GM12878 (cell line): ENCODE data around the gene TTC33. TPM values are rescaled to one million over a fixed set of nuclear protein-coding genes. Genes with fewer than 3 reads are reported as not detected.

Experiments
- ATAC-seq: fragments of 200-7000 bp; cut with Tn5 transposase; 3 replicates; pipeline ENCODE4 v1.9.1; 2020; ENCODE audit warnings: mild to moderate bottlenecking, moderate library complexity
- BruUV-seq: library from RNA; stranded (reverse); fragments of 400-500 nt; replicated peaks from 2 replicates; lab custom pipeline; 2021; lab: Mats Ljungman, UMichigan
- CTCF ChIA-PET: fragments of 300-600 bp; sonication (Branson Sonifier 250); formaldehyde crosslinking; extraction: SDS; loops from one replicate; lab custom pipeline; 2021; ENCODE audit warnings: inconsistent platforms; lab: Yijun Ruan, JAX
- POLR2A ChIA-PET: fragments of 350-600 bp; formaldehyde crosslinking; extraction: SDS; loops from one replicate; lab custom pipeline; 2021; ENCODE audit warnings: inconsistent platforms; lab: Charles Lee
- RAD21 ChIA-PET: fragments of 300-600 bp; sonication (Branson Sonifier 250); formaldehyde crosslinking; loops from one replicate; lab custom pipeline; 2023; ENCODE audit warnings: antibody characterized with exemption; ENCODE audit not compliant: unreplicated experiment; lab: Charles Lee
- SMC1A ChIA-PET: fragments of 300-600 bp; sonication (Branson Sonifier 250); formaldehyde crosslinking; loops from one replicate; lab custom pipeline; 2023; ENCODE audit not compliant: unreplicated experiment, uncharacterized antibody; lab: Charles Lee
- DNase-seq: peaks from one replicate; pipeline ENCODE4 v3.0.0-alpha.2; 2011; ENCODE audit warnings: low read depth, low spot score
- FAIRE-seq: peaks from 3 replicates; lab custom pipeline; 2011; peaks lifted over from hg19 to GRCh38; lab: Jason Lieb, UNC
- H2AFZ ChIP-seq: 2 replicates; pipeline ENCODE4 v1.6.0; 2011; ENCODE audit warnings: low read depth, low read length, control low read depth; ENCODE audit not compliant: control insufficient read depth
- H3K27ac ChIP-seq: 2 replicates; pipeline ENCODE4 v1.5.1; 2011; ENCODE audit warnings: control low read depth; ENCODE audit not compliant: control insufficient read depth, insufficient read depth
- H3K27me3 ChIP-seq, 2 experiments: replicated peaks in 1 of 2; 2 replicates each; pipeline versions ENCODE4 v1.6.0 to v1.6.1; 2011; ENCODE audit warnings: low read length in 1 of 2; ENCODE audit not compliant: control insufficient read depth in 2 of 2, insufficient read depth in 2 of 2
- H3K36me3 ChIP-seq, 2 experiments: 2 replicates each; pipeline ENCODE4 v1.5.1; 2011; ENCODE audit warnings: low read length in 1 of 2; ENCODE audit not compliant: control insufficient read depth in 2 of 2, insufficient read depth in 2 of 2
- H3K4me1 ChIP-seq: 2 replicates; pipeline ENCODE4 v1.6.1; 2011; ENCODE audit warnings: mild to moderate bottlenecking, low read length, moderate library complexity, mixed read lengths; ENCODE audit not compliant: control insufficient read depth, insufficient read depth
- H3K4me2 ChIP-seq: 2 replicates; pipeline ENCODE4 v1.6.0; 2011; ENCODE audit warnings: control low read depth; ENCODE audit not compliant: control insufficient read depth, insufficient read depth
- H3K4me3 ChIP-seq: fragments of 200-600 bp; sonication (generic); 2 replicates; pipeline ENCODE4 v1.5.1; 2016
- H3K79me2 ChIP-seq: 2 replicates; pipeline ENCODE4 v1.6.0; 2011; ENCODE audit warnings: low read length; ENCODE audit not compliant: control insufficient read depth, insufficient read depth
- H3K9ac ChIP-seq: 2 replicates; pipeline ENCODE4 v1.8.0; 2011; ENCODE audit warnings: low read length, control low read depth, mixed read lengths; ENCODE audit not compliant: control insufficient read depth, insufficient read depth
- H3K9me3 ChIP-seq: replicated peaks from 3 replicates; pipeline ENCODE4 v1.5.1; 2011; ENCODE audit warnings: mild to moderate bottlenecking, low read length; ENCODE audit not compliant: control insufficient read depth, insufficient read depth
- H4K20me1 ChIP-seq: 2 replicates; pipeline ENCODE4 v1.6.0; 2011; ENCODE audit not compliant: control insufficient read depth, insufficient read depth
- BMI1 ChIP-seq: fragments of 450-650 bp; IDR thresholded peaks from 2 replicates; pipeline ENCODE4 v1.6.1; 2016; ENCODE audit warnings: mild to moderate bottlenecking, moderate library complexity, borderline replicate concordance
- CBFB ChIP-seq: IDR thresholded peaks from 2 replicates; pipeline ENCODE4 v1.6.1; 2016; ENCODE audit warnings: antibody characterized with exemption, low read depth
- CREM ChIP-seq: IDR thresholded peaks from 2 replicates; pipeline ENCODE4 v1.6.1; 2014; ENCODE audit warnings: antibody characterized with exemption, low read depth
- PML ChIP-seq: IDR thresholded peaks from 2 replicates; pipeline ENCODE4 v1.6.1; 2012; ENCODE audit warnings: low read length, inconsistent platforms
- POLR2A ChIP-seq: IDR thresholded peaks from 2 replicates; pipeline ENCODE4 v1.6.1; 2011; ENCODE audit warnings: low read depth, mild to moderate bottlenecking, low read length
- POU2F2 ChIP-seq: IDR thresholded peaks from 3 replicates; pipeline ENCODE4 v1.6.1; 2011; ENCODE audit warnings: low read depth, mild to moderate bottlenecking, low read length, borderline replicate concordance
- RELA ChIP-seq: fragments of 450-650 bp; IDR thresholded peaks from 2 replicates; pipeline ENCODE4 v1.8.0; 2014; ENCODE audit warnings: borderline replicate concordance; ENCODE audit not compliant: partially characterized antibody
- SIX5 ChIP-seq: IDR thresholded peaks from 2 replicates; pipeline ENCODE4 v1.6.1; 2011; ENCODE audit warnings: mild to moderate bottlenecking, low read depth, low read length, moderate library complexity; ENCODE audit not compliant: severe bottlenecking
- SUZ12 ChIP-seq: fragments of 200-600 bp; sonication (generic); IDR thresholded peaks from one replicate; pipeline ENCODE4 v1.6.1; 2018; ENCODE audit warnings: antibody characterized with exemption, mild to moderate bottlenecking; ENCODE audit not compliant: unreplicated experiment
- ZNF24 ChIP-seq: fragments of 450-650 bp; IDR thresholded peaks from 2 replicates; pipeline ENCODE4 v1.6.1; 2017; ENCODE audit warnings: antibody characterized with exemption, mild to moderate bottlenecking
- WGBS: methylation state at CpG from one replicate; pipeline ENCODE4 v1.1.6; 2016; ENCODE audit warnings: low lambda C conversion rate; ENCODE audit not compliant: insufficient replicate concordance, insufficient coverage; ENCODE audit errors: missing lambda C conversion rate; 5-methylcytosine and 5-hydroxymethylcytosine counted together
- in situ Hi-C: fragments of 300-500 bp; cut with MboI; formaldehyde crosslinking; loops from 9 replicates; pipeline ENCODE4 v1.14.3; 2018; ENCODE audit warnings: mixed read lengths
- intact Hi-C: fragments of 100-400 bp; cut with micrococcal nuclease; formaldehyde crosslinking; loops from one replicate; pipeline ENCODE4 v1.14.2; 2022; ENCODE audit not compliant: unreplicated experiment
- polyA plus RNA-seq, 11 experiments: library from polyadenylated mRNA; depleted of rRNA in 4 of 11; unstranded in 6 of 11; stranded (reverse) in 5 of 11; fragments of >200 nt; fragmentation: Nextera tagmentation in 4 of 11; fragmentation: Illumina TruSeq in 1 of 11; extraction: Ambion mirVana in 4 of 11; extraction: Trizol in 1 of 11; gene quantifications; 1 replicate in 1 of 11; 2 replicates in 10 of 11; pipeline versions ENCODE4 v1.2.1 to v1.2.3, GENCODE V29; 2011 to 2016; ENCODE audit warnings: inconsistent platforms in 2 of 11, missing spikeins in 2 of 11, low read depth in 1 of 11
- total RNA-seq, 4 experiments: library from RNA; depleted of rRNA in 3 of 4; stranded (reverse); fragments of >200 nt in 3 of 4; fragmentation: Illumina TruSeq in 1 of 4; extraction: Trizol in 1 of 4; gene quantifications; 2 replicates each; pipeline versions ENCODE4 v1.2.1 to v1.2.3, GENCODE V29; 2013 to 2021
- TF ChIP-seq, protein P1 (sequence below): fragments of 450-650 bp; IDR thresholded peaks from 2 replicates; pipeline ENCODE4 v1.6.1; 2017; ENCODE audit warnings: low read depth, mild to moderate bottlenecking, moderate library complexity
- TF ChIP-seq, protein P2 (sequence below): IDR thresholded peaks from 2 replicates; pipeline ENCODE4 v1.6.1; 2012; ENCODE audit warnings: low read depth, low read length, improper control_type of control experiment
- TF ChIP-seq, protein P3 (sequence below): fragments of 450-650 bp; IDR thresholded peaks from 2 replicates; pipeline ENCODE4 v1.6.1; 2017; ENCODE audit warnings: mild to moderate bottlenecking, moderate library complexity
- TF ChIP-seq, protein P4 (sequence below): fragments of 450-650 bp; formaldehyde crosslinking; IDR thresholded peaks from 2 replicates; pipeline ENCODE4 v1.4.0; 2022; ENCODE audit warnings: mild to moderate bottlenecking, moderate library complexity

Gene TTC33
- total and polyA plus RNA-seq, 10 of the 15 experiments (the other 5 are each of a cell fraction or from before 2014, with no cell fraction given) = 7.9 to 22.3 (median 14.6) TPM

DNA sequence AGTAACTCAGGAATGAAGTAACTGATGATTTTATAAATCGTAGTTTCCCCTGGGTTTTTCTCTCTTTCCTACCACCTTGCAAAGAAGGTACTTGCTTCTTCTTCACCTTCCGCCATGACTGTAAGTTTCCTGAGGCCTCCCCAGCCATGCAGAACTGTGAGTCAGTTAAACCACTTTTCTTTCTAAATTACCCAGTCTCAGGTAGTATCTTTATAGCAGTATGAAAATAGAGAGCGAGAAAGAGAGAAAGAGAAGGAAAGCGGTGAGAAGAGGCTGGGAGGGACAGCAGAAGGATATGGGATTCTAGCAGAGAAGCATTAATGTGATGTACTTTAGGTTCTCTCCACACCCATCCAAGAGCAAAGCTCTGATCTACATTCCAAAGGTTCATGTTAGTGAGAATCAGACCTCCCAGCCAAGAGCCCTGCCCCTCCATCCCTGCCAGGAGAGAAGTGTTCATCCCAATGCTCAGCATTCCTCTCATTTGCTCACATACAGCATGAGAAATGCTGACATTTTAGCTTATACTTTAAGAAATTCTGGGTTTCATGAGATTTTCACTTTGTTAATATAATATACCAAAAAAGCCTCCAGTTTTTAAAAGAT, 261.0 kb downstream of the TTC33 start (continued):
- TF ChIP-seq POU2F2 (no peak), BMI1 (no peak), SIX5 (no peak)
- TF ChIP-seq, protein P1, sequence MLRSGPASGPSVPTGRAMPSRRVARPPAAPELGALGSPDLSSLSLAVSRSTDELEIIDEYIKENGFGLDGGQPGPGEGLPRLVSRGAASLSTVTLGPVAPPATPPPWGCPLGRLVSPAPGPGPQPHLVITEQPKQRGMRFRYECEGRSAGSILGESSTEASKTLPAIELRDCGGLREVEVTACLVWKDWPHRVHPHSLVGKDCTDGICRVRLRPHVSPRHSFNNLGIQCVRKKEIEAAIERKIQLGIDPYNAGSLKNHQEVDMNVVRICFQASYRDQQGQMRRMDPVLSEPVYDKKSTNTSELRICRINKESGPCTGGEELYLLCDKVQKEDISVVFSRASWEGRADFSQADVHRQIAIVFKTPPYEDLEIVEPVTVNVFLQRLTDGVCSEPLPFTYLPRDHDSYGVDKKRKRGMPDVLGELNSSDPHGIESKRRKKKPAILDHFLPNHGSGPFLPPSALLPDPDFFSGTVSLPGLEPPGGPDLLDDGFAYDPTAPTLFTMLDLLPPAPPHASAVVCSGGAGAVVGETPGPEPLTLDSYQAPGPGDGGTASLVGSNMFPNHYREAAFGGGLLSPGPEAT = no peak
- TF ChIP-seq, protein P2, sequence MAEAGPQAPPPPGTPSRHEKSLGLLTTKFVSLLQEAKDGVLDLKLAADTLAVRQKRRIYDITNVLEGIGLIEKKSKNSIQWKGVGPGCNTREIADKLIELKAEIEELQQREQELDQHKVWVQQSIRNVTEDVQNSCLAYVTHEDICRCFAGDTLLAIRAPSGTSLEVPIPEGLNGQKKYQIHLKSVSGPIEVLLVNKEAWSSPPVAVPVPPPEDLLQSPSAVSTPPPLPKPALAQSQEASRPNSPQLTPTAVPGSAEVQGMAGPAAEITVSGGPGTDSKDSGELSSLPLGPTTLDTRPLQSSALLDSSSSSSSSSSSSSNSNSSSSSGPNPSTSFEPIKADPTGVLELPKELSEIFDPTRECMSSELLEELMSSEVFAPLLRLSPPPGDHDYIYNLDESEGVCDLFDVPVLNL = no peak

DNA sequence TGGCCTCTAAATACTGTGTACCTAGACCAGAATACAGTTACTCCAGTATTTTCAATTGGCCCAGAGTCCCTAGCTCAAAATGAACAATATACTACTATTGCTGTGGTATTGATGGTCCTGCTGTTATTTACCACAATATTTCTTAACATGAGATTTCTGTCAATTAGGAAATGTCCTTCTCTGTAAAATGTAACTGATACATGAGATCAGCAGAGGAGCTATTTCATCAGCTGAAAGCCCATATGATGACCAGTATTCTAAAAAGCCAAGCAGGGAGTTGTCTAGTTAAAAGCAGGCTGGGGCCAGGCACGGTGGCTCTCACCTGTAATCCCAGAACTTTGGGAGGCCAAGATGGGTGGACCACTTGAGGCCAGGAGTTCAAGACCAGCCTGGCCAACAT, 263.7 kb downstream of the TTC33 start:
- ChIA-PET RAD21 (no interaction called here), SMC1A (interaction anchor here (0.7 to 2.4 kb wide), 5 partner anchors 9 to 188 kb away, joined by 3 to 12 read pairs (median 6); partner anchors contain the start of gene PTGER4), POLR2A (no interaction called here), CTCF (no interaction called here)
- Histone ChIP-seq H3K4me2 (no peak overlapping the region), H3K27me3 (no peaks in the 10 kb centered on the region), H3K36me3 (no peaks in the 10 kb centered on the region), H3K27ac (no peak overlapping the region), H2AFZ (no peak overlapping the region), H4K20me1 (no peaks in the 10 kb centered on the region), H3K4me1 (peaks cover 18% of the 10 kb centered on the region), H3K4me3 (no peak overlapping the region), H3K9me3 (no peaks in the 10 kb centered on the region; the same call in 2 of the 3 replicates), H3K79me2 (no peaks in the 10 kb centered on the region), H3K9ac (no peak overlapping the region)
- FAIRE-seq (no peak), ATAC-seq (no peak), DNase-seq (no peak)
- WGBS = 100% methylated on average over 1 of the region's 1 CpG
- BruUV-seq = no TSS peak
- in situ Hi-C loops = no loop called here
- intact Hi-C loops = no loop called here
- TF ChIP-seq PML (no peak), POLR2A (no peak), ZNF24 (no peak), SUZ12 (no peak), RELA (no peak), CBFB (no peak), CREM (no peak)
- TF ChIP-seq, protein P3, sequence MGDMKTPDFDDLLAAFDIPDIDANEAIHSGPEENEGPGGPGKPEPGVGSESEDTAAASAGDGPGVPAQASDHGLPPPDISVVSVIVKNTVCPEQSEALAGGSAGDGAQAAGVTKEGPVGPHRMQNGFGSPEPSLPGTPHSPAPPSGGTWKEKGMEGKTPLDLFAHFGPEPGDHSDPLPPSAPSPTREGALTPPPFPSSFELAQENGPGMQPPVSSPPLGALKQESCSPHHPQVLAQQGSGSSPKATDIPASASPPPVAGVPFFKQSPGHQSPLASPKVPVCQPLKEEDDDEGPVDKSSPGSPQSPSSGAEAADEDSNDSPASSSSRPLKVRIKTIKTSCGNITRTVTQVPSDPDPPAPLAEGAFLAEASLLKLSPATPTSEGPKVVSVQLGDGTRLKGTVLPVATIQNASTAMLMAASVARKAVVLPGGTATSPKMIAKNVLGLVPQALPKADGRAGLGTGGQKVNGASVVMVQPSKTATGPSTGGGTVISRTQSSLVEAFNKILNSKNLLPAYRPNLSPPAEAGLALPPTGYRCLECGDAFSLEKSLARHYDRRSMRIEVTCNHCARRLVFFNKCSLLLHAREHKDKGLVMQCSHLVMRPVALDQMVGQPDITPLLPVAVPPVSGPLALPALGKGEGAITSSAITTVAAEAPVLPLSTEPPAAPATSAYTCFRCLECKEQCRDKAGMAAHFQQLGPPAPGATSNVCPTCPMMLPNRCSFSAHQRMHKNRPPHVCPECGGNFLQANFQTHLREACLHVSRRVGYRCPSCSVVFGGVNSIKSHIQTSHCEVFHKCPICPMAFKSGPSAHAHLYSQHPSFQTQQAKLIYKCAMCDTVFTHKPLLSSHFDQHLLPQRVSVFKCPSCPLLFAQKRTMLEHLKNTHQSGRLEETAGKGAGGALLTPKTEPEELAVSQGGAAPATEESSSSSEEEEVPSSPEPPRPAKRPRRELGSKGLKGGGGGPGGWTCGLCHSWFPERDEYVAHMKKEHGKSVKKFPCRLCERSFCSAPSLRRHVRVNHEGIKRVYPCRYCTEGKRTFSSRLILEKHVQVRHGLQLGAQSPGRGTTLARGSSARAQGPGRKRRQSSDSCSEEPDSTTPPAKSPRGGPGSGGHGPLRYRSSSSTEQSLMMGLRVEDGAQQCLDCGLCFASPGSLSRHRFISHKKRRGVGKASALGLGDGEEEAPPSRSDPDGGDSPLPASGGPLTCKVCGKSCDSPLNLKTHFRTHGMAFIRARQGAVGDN = no peak
- TF ChIP-seq, protein P4, sequence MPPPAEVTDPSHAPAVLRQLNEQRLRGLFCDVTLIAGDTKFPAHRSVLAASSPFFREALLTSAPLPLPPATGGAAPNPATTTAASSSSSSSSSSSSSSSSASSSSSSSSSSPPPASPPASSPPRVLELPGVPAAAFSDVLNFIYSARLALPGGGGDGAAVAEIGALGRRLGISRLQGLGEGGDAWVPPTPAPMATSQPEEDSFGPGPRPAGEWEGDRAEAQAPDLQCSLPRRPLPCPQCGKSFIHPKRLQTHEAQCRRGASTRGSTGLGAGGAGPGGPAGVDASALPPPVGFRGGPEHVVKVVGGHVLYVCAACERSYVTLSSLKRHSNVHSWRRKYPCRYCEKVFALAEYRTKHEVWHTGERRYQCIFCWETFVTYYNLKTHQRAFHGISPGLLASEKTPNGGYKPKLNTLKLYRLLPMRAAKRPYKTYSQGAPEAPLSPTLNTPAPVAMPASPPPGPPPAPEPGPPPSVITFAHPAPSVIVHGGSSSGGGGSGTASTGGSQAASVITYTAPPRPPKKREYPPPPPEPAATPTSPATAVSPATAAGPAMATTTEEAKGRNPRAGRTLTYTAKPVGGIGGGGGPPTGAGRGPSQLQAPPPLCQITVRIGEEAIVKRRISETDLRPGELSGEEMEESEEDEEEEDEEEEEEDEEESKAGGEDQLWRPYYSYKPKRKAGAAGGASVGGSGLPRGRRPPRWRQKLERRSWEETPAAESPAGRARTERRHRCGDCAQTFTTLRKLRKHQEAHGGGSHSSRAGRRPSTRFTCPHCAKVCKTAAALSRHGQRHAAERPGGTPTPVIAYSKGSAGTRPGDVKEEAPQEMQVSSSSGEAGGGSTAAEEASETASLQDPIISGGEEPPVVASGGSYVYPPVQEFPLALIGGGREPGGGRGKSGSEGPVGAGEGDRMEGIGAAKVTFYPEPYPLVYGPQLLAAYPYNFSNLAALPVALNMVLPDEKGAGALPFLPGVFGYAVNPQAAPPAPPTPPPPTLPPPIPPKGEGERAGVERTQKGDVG (CRISPR knock-in tag) = no peak
